HCT116 (cell line): Measurements from ENCODE around the gene LDAH. TPM values are rescaled to one million over a fixed set of nuclear protein-coding genes. Genes with fewer than 3 reads are reported as not detected.

ENCODE experiments used
- ATAC-seq: fragments of 200-7000 bp; cut with Tn5 transposase; 2 replicates; pipeline ENCODE4 v1.9.1; 2020; ENCODE audit warnings: mild to moderate bottlenecking, moderate library complexity
- BruUV-seq: library from RNA; stranded (reverse); fragments of 400-500 nt; replicated peaks from 2 replicates; lab custom pipeline; 2021; lab: Mats Ljungman, UMichigan
- CTCF ChIA-PET: fragments of 300-600 bp; sonication (Branson Sonifier 250); formaldehyde crosslinking; loops from one replicate; lab custom pipeline; 2021; ENCODE audit warnings: antibody characterized with exemption; lab: Charles Lee
- POLR2A ChIA-PET: fragments of 300-600, 350-600 bp; sonication (Branson Sonifier 250); formaldehyde crosslinking; loops from one replicate; lab custom pipeline; 2021; ENCODE audit warnings: antibody characterized with exemption; lab: Charles Lee
- RAD21 ChIA-PET, 2 experiments: fragments of 300-600 bp; sonication (Branson Sonifier 250); formaldehyde crosslinking; loops; one replicate each; lab custom pipeline; 2023; ENCODE audit warnings: low total read pairs in 2 of 2; ENCODE audit not compliant: uncharacterized antibody in 2 of 2, unreplicated experiment in 2 of 2, low non-redundant PET in 1 of 2; lab: Charles Lee
- DNase-seq: peaks from one replicate; pipeline ENCODE4 v3.0.0-alpha.2; 2010; ENCODE audit warnings: low read depth, low spot score
- H2AFZ ChIP-seq: fragments of 200-600 bp; shearing (Covaris generic), sonication (generic); 2 replicates; pipeline ENCODE4 v1.6.1; 2017; ENCODE audit warnings: low read depth, mixed run types, mixed read lengths, antibody characterized with exemption, low read length; ENCODE audit not compliant: poor library complexity, severe bottlenecking
- H3K27ac ChIP-seq: 2 replicates; pipeline ENCODE4 v1.5.1; 2012; ENCODE audit warnings: low read depth, low read length
- H3K27me3 ChIP-seq: fragments of 200-600 bp; sonication (generic); 2 replicates; pipeline ENCODE4 v1.6.1; 2016; ENCODE audit warnings: mixed run types, low read length, mixed read lengths; ENCODE audit not compliant: insufficient read depth
- H3K36me3 ChIP-seq, 2 experiments: fragments of 200-500 bp in 1 of 2; fragments of 200-600 bp in 1 of 2; sonication (Bioruptor generic) in 1 of 2; sonication (generic) in 1 of 2; 2 replicates each; pipeline versions ENCODE4 v1.5.1 to v1.6.1; 2014 to 2016; ENCODE audit warnings: low read length in 2 of 2, inconsistent platforms in 1 of 2, mixed read lengths in 1 of 2, mixed run types in 1 of 2; ENCODE audit not compliant: insufficient read depth in 2 of 2, control insufficient read depth in 1 of 2
- H3K4me1 ChIP-seq, 2 experiments: fragments of 200-600 bp in 1 of 2; sonication (generic) in 1 of 2; 2 replicates each; pipeline versions ENCODE4 v1.5.1 to v1.6.1; 2012 to 2017; ENCODE audit warnings: low read length in 2 of 2, inconsistent platforms in 1 of 2, mild to moderate bottlenecking in 1 of 2, mixed read lengths in 1 of 2, mixed run types in 1 of 2, moderate library complexity in 1 of 2; ENCODE audit not compliant: insufficient read depth in 2 of 2, control insufficient read depth in 1 of 2
- H3K4me2 ChIP-seq: fragments of 200-600 bp; sonication (generic); 2 replicates; pipeline ENCODE4 v1.6.1; 2017; ENCODE audit warnings: mixed run types, low read length, mixed read lengths
- H3K4me3 ChIP-seq, 2 experiments: fragments of 200-600 bp in 1 of 2; sonication (generic) in 1 of 2; replicated peaks in 1 of 2; 2 replicates each; pipeline ENCODE4 v1.5.1; 2011 to 2016; ENCODE audit warnings: low read length in 2 of 2, control low read depth in 1 of 2, low read depth in 1 of 2, mild to moderate bottlenecking in 1 of 2, mixed read lengths in 1 of 2, mixed run types in 1 of 2
- H3K79me2 ChIP-seq: fragments of 200-600 bp; sonication (generic); 2 replicates; pipeline ENCODE4 v1.6.1; 2017; ENCODE audit warnings: mild to moderate bottlenecking, mixed run types, low read length, moderate library complexity, mixed read lengths; ENCODE audit not compliant: insufficient read depth
- H3K9ac ChIP-seq: fragments of 200-600 bp; sonication (generic); 2 replicates; pipeline ENCODE4 v1.6.1; 2016; ENCODE audit warnings: low read length, mixed read lengths
- H3K9me2 ChIP-seq: fragments of 200-600 bp; sonication (generic), shearing (Covaris generic); 2 replicates; pipeline ENCODE4 v1.6.1; 2017; ENCODE audit warnings: mixed run types, mild to moderate bottlenecking, moderate library complexity; ENCODE audit not compliant: insufficient read depth
- H3K9me3 ChIP-seq, 2 experiments: fragments of 200-500 bp in 1 of 2; fragments of 200-600 bp in 1 of 2; sonication (Bioruptor generic) in 1 of 2; sonication (generic) in 1 of 2; 2 replicates each; pipeline ENCODE4 v1.6.1; 2014 to 2017; ENCODE audit warnings: low read length in 2 of 2, mixed read lengths in 2 of 2, inconsistent platforms in 1 of 2, low read depth in 1 of 2, mild to moderate bottlenecking in 1 of 2, mixed run types in 1 of 2, moderate library complexity in 1 of 2; ENCODE audit not compliant: control insufficient read depth in 1 of 2, insufficient read depth in 1 of 2
- H4K20me1 ChIP-seq: fragments of 200-600 bp; sonication (generic), shearing (Covaris generic); 2 replicates; pipeline ENCODE4 v1.6.1; 2017; ENCODE audit warnings: mixed run types, mild to moderate bottlenecking, moderate library complexity; ENCODE audit not compliant: insufficient read depth
- ATF3 ChIP-seq: IDR thresholded peaks from 2 replicates; pipeline ENCODE4 v1.6.1; 2012
- CBX3 ChIP-seq: IDR thresholded peaks from 2 replicates; pipeline ENCODE4 v1.6.1; 2012; ENCODE audit warnings: low read depth
- CEBPB ChIP-seq: IDR thresholded peaks from 2 replicates; pipeline ENCODE4 v1.6.1; 2012; ENCODE audit warnings: low read depth
- CTCF ChIP-seq, 3 experiments: fragments of 200-600 bp in 1 of 3; sonication (generic) in 1 of 3; IDR thresholded peaks in 2 of 3; conservative IDR thresholded peaks in 1 of 3; 2 replicates each; pipeline ENCODE4 v1.5.1; 2012 to 2017; ENCODE audit warnings: low read depth in 2 of 3, low read length in 2 of 3, antibody characterized with exemption in 1 of 3, borderline replicate concordance in 1 of 3, control low read depth in 1 of 3, mild to moderate bottlenecking in 1 of 3, mixed read lengths in 1 of 3, mixed run types in 1 of 3, moderate library complexity in 1 of 3; ENCODE audit not compliant: insufficient read depth in 1 of 3
- ELF1 ChIP-seq: IDR thresholded peaks from 2 replicates; pipeline ENCODE4 v1.6.1; 2012; ENCODE audit warnings: low read depth, borderline replicate concordance
- EZH2 ChIP-seq: fragments of 200-600 bp; sonication (generic); IDR thresholded peaks from 2 replicates; pipeline ENCODE4 v1.6.1; 2017; ENCODE audit warnings: antibody characterized with exemption, mixed run types
- EZH2phosphoT487 ChIP-seq: fragments of 200-600 bp; IDR thresholded peaks from 2 replicates; pipeline ENCODE4 v1.6.1; 2018; ENCODE audit warnings: antibody characterized with exemption, borderline replicate concordance
- FOSL1 ChIP-seq: IDR thresholded peaks from 2 replicates; pipeline ENCODE4 v1.6.1; 2012; ENCODE audit warnings: low read depth
- JUND ChIP-seq: IDR thresholded peaks from 2 replicates; pipeline ENCODE4 v1.6.1; 2012
- POLR2A ChIP-seq: IDR thresholded peaks from 2 replicates; pipeline ENCODE4 v1.7.0; 2011; ENCODE audit warnings: borderline replicate concordance; ENCODE audit not compliant: insufficient read depth, insufficient read length; ENCODE audit errors: extremely low read depth
- POLR2AphosphoS5 ChIP-seq: IDR thresholded peaks from 2 replicates; pipeline ENCODE4 v1.6.1; 2011; ENCODE audit warnings: mild to moderate bottlenecking, low read depth, low read length, moderate library complexity
- SIN3A ChIP-seq: IDR thresholded peaks from 2 replicates; pipeline ENCODE4 v1.6.1; 2012; ENCODE audit warnings: low read depth
- SP1 ChIP-seq: IDR thresholded peaks from 2 replicates; pipeline ENCODE4 v1.6.1; 2012; ENCODE audit warnings: low read depth
- SRF ChIP-seq: IDR thresholded peaks from 2 replicates; pipeline ENCODE4 v1.6.1; 2012; ENCODE audit warnings: low read depth
- TCF7L2 ChIP-seq: IDR thresholded peaks from 2 replicates; pipeline ENCODE4 v1.7.0; 2011; ENCODE audit warnings: borderline replicate concordance, inconsistent platforms; ENCODE audit not compliant: insufficient read depth, insufficient read length; ENCODE audit errors: extremely low read depth
- YY1 ChIP-seq: IDR thresholded peaks from 2 replicates; pipeline ENCODE4 v1.6.1; 2011; ENCODE audit warnings: low read length, low read depth, moderate library complexity, mild to moderate bottlenecking; ENCODE audit not compliant: insufficient replicate concordance; ENCODE audit errors: extremely low read depth
- ZNF274 ChIP-seq: fragments of 200-500 bp; sonication (Bioruptor generic); IDR thresholded peaks from 2 replicates; pipeline ENCODE4 v1.6.1; 2014; ENCODE audit warnings: mild to moderate bottlenecking, low read depth, low read length, inconsistent platforms
- intact Hi-C: fragments of 100-400 bp; cut with micrococcal nuclease; formaldehyde crosslinking; loops from 2 replicates; pipeline ENCODE4 v1.10.0; 2022
- total RNA-seq: library from RNA; stranded (reverse); gene quantifications from one replicate; pipeline ENCODE4 v1.2.1, GENCODE V29; 2021; ENCODE audit not compliant: unreplicated experiment

The LDAH gene
- total RNA-seq, 1 experiment from 2014 or later, result 25.7 TPM

GRCh38 chr2:20671736-20672080, 151.2 kb downstream of the LDAH start:
- H3K79me2 ChIP-seq, result no peaks in the 10 kb centered on the region
- TF ChIP-seq CEBPB (no peak), POLR2AphosphoS5 (no peak), EZH2 (no peak), POLR2A (no peak), ATF3 (no peak), TCF7L2 (no peak), JUND (no peak), CTCF (IDR thresholded peaks at IDR 0.05 in 2 of 3, conservative IDR thresholded peaks at IDR 0.05 in 1 of 3; ENCODE audit: borderline replicate concordance in 1 of 3, insufficient read depth in 1 of 3, low read depth in 2 of 3, low read length in 2 of 3) (no peak), YY1 (no peak), ZNF274 (no peak), SIN3A (no peak), ELF1 (no peak), CBX3 (no peak), EZH2phosphoT487 (no peak), FOSL1 (no peak), SP1 (no peak), SRF (no peak)
- H3K9me2 ChIP-seq, result no peaks in the 10 kb centered on the region
- ChIA-PET CTCF (no interaction called here), RAD21 (no interaction called here), POLR2A (no interaction called here)
- H4K20me1 ChIP-seq, result no peaks in the 10 kb centered on the region
- DNase-seq (no peak), ATAC-seq (no peak)
- H3K4me1 ChIP-seq, result peaks cover 0 to 11% of the 10 kb centered on the region in 2 experiments; a peak in 2 of 4 replicates
- H3K9ac ChIP-seq, result no peak overlapping the region
- no peaks in the 10 kb centered on the region for H3K27me3 ChIP-seq
- BruUV-seq, result no TSS peak
- intact Hi-C loops, result no loop called here
- no peaks in the 10 kb centered on the region for H3K36me3 ChIP-seq
- no peaks in the 10 kb centered on the region for H3K9me3 ChIP-seq
- no peak overlapping the region for H3K4me3 ChIP-seq
- H2AFZ ChIP-seq, result no peak overlapping the region
- H3K27ac ChIP-seq, result no peak overlapping the region
- H3K4me2 ChIP-seq, result no peak overlapping the region
